ENCODE data around the gene COL5A1.

Gene COL5A1

DNA sequence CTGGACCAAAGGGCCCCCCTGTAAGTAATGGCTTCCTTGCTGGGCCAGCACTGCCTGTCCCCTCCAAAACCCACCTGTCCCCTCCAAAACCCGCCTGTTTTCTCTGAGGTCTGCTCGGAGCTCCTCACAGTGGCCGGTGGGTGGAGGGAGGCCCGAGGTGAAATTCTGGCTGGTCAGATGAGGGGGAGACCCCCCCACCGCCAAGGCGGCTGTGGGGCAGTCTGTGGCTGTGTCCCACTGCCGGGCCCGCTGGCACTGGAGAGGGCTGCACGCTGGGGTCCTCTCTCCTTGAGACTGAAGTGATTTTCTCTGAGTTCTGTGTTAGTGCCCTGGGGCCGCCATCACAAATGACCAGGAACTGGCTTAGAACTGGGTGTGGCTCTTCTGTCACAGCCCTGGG is 155.3 kb downstream of the COL5A1 start:
- DNase-seq = no peak

DNA sequence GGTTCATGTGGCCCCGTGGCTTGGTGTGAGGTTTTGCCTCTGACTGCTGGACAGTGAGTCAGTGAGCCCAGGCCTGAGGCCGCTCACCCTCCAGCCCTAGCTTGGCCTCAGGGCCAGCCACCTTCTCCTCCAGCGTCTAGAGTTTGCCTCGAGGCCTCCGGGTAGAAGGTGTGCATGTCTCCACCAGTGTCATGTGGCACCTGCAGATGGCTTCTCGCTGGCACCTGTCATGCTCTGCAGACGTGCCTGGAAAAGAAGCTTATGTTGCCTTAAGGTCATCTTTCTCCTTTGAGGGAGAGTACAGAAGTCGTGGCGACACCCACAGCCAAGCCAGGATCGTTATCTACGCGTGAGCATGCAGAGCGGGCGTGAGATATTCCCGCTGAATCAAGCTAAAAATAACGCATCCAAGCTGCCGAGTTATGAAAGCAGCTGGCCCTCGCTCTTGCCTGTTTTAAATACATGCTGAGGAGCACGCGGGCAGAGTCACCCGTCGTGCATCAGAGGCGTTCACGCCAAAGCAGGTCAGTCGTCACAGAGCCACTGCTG is 159.3 kb downstream of the COL5A1 start:
- DNase-seq = no peak

DNA sequence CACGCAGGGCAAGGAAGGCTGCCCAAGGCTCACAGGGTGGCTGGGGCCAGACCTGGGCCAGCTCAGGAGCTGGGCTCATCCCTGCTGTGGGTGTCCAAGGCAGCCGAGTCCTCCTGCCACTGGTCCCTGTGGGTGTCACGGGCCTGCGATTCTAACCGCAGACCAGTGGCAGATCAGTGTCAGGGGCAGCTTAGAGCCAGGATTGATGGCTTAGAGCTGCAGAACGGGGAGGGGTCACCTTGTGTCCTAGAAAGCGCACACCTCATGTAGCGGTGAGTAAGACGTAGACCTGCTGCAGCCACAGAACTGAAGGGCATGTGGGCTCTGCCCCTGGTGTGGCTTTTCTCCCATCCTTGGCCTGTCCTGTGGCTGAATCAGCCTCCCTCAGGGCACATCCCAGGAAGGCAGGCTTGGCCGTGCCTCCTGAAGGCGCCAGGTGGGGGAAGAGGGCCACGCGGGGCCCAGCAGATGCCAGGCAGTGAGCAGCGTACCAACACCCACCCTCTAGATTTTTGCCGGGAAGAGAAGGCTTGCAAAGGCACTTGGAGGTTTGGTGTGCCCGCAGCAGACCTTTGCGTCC is 160.7 kb downstream of the COL5A1 start:
- no peak for DNase-seq

DNA sequence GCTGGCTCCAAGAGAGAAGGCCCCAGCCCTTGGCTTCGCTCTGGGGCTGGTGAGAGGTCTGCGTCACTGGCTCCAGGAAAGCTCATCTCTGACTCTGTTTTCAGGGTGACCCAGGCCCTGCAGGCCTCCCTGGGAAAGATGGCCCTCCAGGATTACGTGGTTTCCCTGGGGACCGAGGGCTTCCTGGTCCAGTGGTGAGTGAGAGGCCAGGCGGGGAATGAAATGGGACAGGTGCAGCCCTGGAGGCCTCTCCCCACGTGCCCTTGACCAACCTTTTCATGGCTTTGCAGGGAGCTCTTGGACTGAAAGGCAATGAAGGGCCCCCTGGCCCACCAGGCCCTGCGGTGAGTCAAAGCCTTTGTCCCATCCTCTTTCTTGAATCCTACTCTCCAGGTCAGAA is 163.3 kb downstream of the COL5A1 start:
- DNase-seq = no peak

DNA sequence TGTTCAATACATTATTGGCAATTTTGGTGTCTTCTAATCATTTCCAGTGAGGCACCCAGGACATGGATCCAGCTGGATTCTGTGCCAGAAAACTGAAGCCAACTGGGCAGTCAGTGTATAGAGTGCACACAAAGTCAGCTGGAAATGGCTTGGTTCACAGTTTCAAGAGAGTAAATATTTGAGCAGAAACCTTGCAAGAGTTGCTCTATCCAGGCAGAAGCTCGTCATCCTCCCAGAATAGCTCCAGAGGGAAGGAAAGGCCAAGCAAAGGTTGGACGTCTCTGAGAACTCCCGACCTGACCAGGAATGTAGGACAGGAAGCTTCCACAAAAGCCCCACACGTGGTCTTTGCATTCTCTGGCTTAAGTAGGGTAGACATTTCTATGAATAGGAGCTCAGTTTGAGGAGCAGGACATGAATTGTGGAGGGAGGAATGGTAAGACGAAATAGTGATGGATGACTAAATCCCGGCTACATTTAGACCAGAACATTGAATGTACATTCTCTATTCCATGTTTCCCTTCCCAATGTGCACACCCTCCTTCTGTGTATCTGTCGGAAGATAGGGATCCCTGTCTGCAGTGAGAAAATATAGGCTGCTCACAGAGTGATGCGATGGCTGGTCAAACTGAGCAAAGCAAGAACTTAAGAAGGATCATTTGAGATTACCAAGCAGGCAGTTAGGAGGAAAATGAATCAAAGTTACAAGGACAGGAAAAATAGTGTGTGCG is 166.3 kb downstream of the COL5A1 start:
- DNase-seq = no peak

DNA sequence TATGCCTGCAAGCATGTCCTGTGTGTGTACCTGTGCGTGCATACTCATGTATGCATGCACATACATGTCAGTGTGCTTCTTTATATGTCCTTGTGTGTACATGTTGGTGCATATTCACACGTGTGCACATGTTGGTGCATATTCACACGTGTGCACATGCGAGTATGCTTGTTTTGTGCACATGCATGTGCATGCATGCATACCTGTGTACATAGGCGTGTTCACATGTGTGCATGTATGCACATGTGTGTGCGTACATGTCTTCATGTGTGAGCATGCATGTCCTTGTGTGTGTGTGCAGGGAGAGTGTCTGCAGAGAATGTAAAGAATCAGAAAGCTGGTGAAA is 166.8 kb downstream of the COL5A1 start:
- DNase-seq = no peak

DNA sequence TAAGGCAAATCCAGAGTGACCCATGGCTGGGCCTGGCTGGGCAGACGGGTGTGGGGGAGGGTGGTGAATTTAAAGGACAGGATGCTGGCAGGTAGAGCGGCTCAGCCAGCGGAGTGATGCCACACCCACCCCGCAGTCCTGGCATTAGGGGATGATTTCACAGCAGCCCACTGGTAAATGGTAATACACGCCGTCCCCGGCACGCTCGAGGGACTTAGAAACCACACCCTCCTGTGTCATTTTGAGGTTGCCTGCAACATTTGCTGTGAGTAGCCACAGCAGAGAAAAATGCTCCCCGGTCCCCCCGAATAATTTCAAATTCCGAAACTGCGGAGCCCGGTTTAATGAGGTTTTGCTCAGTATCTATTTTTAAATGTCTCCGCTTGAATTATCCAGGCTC is 167.7 kb downstream of the COL5A1 start:
- no peak for DNase-seq

DNA sequence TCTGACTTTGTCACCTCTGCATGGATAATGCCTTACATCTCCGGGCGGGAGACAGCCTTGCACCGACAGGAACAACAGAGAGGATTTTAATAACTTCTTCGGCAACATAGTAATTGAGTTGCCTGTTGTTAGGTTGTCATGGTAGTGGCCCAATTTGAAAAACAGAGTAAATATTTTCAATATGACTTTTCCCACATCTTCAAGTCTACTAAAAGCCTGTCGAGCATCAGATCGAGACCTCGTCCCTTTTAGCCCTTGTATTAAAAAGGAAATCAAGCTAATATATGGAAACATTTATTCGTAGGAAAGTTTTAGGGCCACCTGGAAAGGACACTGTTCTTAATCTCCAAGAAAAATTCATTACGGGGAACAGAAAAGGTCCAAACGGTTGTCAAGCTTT is 168.2 kb downstream of the COL5A1 start:
- no peak for DNase-seq

DNA sequence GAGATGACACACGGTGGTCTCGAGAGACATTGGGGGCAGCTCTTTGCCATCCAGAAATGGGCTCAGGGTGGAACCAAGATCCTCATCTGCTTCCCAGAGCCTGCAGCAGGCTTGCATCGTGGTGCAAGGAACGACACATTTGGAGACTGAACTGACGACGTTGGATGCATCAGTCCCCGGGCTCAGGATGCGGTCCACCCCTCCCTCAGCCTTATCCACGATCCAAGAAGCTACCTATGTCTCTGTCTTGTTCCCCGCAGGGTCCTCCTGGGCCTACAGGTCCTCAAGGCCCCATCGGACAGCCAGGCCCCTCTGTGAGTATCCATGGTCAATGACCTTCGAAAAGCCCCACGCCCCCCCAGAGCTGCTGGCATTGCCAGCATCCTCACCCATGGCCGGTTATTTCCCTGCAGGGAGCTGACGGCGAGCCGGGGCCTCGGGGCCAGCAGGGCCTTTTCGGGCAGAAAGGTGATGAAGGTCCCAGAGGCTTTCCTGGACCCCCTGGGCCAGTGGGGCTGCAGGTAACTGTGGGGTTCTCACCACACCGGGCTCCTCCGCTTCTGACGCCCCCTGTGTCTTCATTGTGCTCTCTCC is 169.6 kb downstream of the COL5A1 start:
- DNase-seq = no peak

DNA sequence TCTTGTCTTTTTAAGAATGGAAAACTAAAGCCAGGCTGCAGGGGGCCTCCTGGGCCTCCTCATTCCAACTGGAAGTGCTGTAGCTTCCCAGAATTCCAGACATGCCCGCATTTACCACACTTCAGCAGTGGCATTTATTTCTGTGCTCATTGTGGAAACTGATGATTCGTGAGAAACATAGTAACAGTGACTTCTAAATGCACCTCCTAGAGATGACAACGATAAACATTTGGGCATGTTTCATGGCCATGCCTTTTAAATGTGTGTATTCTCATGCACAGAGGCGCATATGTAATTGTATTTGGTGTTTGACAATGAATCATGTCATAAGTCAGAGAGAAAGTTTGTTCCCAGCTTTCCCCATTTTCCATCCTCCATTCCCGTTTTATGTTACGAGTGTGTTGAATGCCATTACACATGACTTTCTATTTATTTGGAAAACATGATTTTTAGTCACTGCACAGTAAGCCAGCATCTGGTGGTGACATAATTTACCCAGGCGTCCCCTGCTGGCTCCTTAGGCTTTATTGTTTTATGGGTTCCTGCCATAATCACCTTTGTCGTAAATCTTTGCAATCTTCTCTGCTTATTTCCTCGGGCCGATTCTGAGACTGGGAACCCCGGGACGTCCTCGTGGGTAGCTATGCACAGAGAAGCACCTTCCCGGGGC is 170.2 kb downstream of the COL5A1 start:
- no peak for DNase-seq

DNA sequence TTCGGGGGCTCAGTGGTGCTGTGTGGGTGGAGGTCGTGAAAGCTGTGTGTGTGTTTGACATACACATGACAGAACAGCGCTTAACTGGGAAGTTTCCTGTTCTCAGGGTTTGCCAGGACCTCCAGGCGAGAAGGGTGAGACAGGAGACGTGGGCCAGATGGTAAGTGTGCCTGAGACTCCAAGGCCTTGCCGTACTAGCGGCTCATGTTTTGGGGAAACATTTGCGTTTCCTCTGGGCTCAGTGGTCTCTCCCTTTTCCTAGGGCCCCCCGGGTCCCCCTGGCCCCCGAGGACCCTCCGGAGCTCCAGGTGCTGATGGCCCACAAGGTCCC is 170.7 kb downstream of the COL5A1 start:
- DNase-seq = no peak

DNA sequence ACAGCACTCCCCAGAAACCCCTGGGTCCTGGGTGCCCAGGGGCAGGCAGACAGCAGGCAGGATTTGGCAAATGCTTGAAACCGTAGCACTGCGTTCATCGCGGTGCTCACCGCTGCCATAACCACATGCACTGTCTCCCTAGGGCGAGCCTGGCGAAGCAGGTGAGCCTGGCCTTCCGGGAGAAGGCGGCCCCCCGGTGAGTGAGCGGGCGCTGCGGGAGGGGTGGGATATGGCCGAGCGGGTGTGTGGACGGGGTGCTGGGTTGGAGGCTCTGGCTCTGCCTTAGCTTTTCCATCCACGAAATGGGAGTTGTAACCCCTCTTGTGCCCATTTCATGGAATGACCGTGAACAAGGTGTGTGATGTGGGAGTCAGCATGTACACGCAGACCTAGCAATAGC is 172.2 kb downstream of the COL5A1 start:
- no peak for DNase-seq

DNA sequence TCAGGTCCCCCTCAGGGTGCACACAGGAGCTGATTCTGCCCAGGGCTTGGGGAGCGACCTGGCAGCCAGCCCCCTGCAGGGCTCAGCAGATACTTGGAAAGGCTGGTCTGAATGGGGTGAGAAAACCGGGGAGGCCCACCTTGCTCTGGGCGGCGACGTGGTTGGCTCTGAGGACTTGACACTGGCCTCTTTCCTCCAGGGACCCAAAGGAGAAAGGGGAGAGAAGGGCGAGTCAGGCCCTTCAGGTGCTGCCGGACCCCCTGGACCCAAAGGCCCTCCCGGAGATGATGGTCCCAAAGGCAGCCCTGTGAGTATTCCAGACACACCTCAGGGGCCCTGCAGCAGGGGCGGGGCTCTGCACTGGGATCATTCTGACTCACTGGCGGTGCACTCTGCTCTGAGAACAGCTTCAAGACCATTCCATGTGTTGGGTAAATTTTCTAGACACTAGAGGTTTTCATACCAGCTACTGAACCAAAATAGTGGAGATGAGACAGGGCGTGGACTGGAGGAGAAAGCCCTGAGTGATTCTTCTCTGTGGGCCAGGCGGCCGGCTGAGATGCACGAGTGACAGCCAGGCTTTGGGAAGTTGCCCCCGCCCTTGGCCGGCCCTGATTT is 173.1 kb downstream of the COL5A1 start:
- no peak for DNase-seq

DNA sequence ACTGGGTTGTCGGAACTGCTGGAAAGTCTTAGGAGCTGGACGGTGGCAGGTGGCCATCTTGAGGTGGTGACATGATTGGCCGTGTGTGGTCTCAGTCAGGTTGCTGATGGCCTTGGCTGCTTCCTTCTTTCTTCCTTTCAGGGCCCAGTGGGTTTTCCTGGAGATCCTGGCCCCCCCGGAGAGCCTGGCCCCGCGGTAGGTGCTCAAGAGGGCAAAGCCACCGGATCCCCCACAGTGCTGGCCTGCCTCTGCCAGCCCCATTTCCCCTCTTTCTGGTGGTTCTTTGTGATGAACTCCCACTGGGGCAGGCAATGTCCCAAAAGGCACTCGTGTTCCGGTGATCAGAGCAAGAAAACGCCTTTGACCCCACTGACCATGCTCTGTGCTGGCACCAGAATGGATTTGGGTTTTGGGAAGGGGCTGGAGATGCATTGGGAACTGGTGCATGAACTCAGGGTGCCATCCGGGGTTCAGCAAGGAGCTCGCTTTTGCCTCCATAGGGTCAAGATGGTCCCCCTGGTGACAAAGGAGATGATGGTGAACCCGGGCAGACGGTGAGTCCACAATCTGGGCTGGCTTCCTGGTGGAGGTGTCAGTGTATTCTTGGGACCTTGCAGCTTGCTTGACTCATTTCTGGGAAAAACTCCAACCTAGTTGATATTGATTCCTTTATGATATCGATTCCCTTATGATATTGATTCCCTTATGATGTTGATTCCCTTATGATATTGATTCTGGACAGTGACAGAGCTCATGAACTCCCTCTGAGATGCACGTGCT is 174.0 kb downstream of the COL5A1 start:
- no peak for DNase-seq

DNA sequence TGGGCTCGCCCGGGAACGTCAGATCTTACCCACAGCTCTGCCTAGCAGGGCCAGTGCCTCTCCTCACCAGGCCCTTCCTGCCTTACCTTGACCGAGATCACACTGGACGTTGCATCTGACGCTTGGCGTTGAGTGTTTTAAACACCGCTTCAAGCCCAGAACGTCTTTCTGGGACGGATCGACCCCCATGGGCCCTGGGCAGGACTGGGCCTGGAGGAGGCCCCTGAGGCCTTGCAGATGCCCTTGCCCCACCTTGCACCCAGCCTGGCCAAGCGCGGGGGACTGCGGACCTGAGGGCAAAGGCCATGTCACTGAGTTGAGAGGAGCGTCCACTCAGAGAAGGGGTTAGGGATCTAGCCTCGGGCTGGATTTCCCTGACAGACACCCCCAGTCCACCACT is 174.7 kb downstream of the COL5A1 start:
- DNase-seq = no peak

DNA sequence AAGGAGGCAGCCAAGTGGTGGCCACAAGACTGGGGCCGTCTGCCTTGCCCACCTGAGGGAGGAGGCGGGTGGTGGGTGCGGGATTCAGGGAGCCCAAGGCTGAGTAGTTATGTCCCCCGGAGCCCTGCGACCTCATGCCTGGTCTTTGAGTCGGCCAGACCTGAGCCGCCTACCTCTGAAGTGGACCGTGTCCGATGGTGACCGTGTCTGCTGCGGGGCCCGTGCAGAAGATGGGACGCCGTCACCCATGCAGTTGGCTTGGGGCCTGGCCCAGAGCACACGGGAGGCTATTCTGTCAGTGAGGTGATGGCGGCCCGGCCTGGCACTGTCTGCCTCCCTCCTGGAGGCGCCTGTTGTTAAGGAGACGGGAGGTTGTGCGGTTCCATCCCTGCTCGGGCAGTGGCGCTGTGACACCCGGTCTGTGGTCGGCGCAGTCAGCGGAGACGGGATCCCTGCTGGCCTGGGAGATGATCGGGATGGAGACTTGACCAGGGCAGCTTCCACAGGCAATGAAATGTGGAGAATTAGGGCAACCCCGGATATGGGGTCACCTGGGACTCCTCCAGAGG is 176.5 kb downstream of the COL5A1 start:
- DNase-seq = no peak

DNA sequence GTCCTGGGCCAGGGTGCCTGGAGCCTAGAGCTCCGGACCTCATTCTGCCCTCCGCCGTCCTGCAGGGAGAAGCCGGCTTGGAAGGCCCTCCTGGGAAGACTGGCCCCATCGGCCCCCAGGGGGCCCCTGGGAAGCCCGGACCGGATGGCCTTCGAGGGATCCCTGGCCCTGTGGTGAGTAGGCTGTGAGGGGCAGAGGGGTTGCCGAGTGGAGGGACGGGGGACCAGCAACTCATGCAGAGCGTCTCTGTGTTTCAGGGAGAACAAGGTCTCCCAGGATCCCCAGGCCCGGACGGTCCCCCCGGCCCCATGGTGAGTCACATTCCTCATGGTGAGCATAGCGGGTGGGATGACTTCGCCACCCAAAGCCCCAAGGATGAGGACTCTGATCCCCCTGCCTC is 177.0 kb downstream of the COL5A1 start:
- DNase-seq = no peak

DNA sequence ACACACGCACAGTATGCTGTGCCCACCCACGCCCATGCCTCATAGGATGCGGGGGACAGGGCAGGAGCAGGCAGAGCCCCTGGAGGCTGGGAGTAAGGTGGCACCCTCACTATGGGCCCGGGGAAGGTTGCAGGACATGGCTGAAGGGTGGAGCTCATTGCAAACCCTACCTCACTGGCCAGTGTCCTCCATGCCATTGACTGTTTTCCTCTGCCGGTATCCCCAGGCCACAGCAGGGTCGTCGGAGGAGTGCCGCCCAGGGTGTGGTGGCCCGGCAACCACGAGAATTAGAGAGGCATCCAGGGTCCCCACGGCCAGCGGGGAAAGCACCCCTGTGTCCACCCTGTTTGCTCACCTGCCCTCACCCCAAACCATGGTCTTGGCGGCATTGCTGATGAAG is 179.3 kb downstream of the COL5A1 start:
- DNase-seq = no peak

DNA sequence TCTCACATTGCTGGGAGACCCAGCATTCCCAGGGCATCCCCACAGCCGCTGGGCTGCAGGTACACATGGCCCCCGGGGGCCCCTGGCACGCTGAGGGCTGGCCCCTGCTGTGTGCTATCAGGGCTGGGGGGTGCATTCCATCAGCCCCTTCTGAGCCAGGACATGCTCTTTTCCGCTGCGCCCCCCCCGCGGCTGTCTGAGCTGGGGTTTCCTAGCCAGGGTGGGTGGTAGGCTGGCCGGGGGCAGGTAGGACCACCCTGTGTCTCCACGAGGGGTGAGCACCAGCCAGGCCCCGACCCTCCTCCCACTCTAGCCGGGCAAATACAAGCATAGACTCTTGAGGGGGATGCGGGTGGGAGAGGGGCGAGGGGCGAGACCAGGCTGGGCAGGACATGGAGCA is 180.9 kb downstream of the COL5A1 start:
- DNase-seq = no peak

DNA sequence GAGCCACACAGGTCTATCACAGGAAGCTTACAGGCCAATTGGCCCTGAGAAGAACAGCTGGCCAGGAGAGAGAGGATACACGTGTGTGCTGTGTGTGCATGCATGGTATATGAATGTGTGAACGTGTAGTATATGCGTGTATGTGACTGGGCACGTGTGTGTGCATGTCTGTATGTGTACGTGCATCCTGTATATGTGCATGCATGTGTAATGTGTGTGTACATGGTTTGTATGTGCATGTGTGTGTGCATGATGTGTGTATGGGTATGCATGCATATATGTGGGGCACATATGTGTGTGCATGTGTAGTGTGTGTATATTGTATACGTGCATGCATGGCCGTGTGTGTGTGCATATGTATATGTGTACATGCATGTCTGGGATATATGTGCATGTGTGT is 182.0 kb downstream of the COL5A1 start:
- DNase-seq = no peak

DNA sequence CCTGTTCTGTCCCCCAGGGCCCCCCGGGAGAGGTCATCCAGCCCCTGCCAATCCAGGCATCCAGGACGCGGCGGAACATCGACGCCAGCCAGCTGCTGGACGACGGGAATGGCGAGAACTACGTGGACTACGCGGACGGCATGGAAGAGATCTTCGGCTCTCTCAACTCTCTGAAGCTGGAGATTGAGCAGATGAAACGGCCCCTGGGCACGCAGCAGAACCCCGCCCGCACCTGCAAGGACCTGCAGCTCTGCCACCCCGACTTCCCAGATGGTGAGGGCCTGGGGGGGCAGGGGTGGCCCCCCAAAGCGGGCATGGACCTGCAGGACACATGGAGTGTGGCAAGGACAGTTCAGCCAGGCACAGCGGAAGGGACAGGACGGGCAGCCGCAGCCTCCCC is 183.0 kb downstream of the COL5A1 start:
- no peak for DNase-seq

DNA sequence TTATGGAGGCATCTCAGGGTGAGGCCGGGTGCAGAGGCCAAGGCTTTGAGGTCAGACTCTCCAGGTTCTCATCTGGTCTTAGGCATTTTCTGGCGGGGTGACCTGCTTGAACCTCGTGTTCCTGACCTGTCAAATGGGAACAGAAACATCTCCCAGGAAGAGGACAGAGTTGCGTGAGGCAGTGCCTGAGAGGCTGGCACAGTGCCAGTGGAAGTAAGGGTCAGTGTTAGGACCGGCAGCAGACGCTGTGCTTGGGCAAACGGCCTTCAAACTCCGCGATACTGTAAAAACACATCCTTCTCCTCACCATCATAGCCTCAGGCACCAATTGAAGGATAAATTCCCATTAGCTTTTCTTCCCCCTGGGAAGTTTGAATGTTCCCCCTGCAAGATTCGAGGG is 183.4 kb downstream of the COL5A1 start:
- no peak for DNase-seq

Measured in activated CD4-positive, CD25-positive, alpha-beta regulatory T cell treated with anti-CD3 and anti-CD28 coated beads, Interleukin-2, amount 50 U/mL, for 72 hours (primary cell).